Measurements from ENCODE around the gene TNRC6A.

The TNRC6A gene

GRCh38 chr16:24771132-24771778 lies 41.8 kb downstream of the TNRC6A start:
- Histone ChIP-seq H3K4me3 (ENCODE audit: insufficient read length, low read depth) (no peak overlapping the region), H3K27me3 (ENCODE audit: insufficient read depth, insufficient read length) (no peaks in the 10 kb centered on the region), H3K4me1 (ENCODE audit: insufficient read depth, insufficient read length) (no peaks in the 10 kb centered on the region), H3K9ac (ENCODE audit: insufficient read length, low read depth) (no peak overlapping the region), H3K36me3 (ENCODE audit: insufficient read depth, insufficient read length, low read length) (peaks cover 32% of the 10 kb centered on the region), H3K9me3 (ENCODE audit: insufficient read depth, low read length) (no peaks in the 10 kb centered on the region)
- DNase-seq (ENCODE audit: low read depth, low spot score) = no peak
- TF ChIP-seq YY1 (IDR thresholded peaks at IDR 0.05; ENCODE audit: insufficient read depth, insufficient read length) = no peak
- TF ChIP-seq ZNF274 (IDR thresholded peaks at IDR 0.05; ENCODE audit: low read depth, low read length) = no peak
- no peak for TF ChIP-seq SUZ12 (IDR thresholded peaks at IDR 0.05; ENCODE audit: extremely low read depth, insufficient read depth, insufficient read length)

GRCh38 chr16:24771779-24772157 lies 42.3 kb downstream of the TNRC6A start:
- Histone ChIP-seq H3K27me3 (ENCODE audit: insufficient read depth, insufficient read length) (no peaks in the 10 kb centered on the region), H3K4me3 (ENCODE audit: insufficient read length, low read depth) (no peak overlapping the region), H3K9me3 (ENCODE audit: insufficient read depth, low read length) (no peaks in the 10 kb centered on the region), H3K36me3 (ENCODE audit: insufficient read depth, insufficient read length, low read length) (peaks cover 36% of the 10 kb centered on the region), H3K4me1 (ENCODE audit: insufficient read depth, insufficient read length) (no peaks in the 10 kb centered on the region), H3K9ac (ENCODE audit: insufficient read length, low read depth) (no peak overlapping the region)
- DNase-seq (ENCODE audit: low read depth, low spot score) = no peak
- TF ChIP-seq SUZ12 (IDR thresholded peaks at IDR 0.05; ENCODE audit: extremely low read depth, insufficient read depth, insufficient read length) (no peak), ZNF274 (IDR thresholded peaks at IDR 0.05; ENCODE audit: low read depth, low read length) (no peak), YY1 (IDR thresholded peaks at IDR 0.05; ENCODE audit: insufficient read depth, insufficient read length) (no peak)

GRCh38 chr16:24773771-24774427 lies 44.4 kb downstream of the TNRC6A start:
- Histone ChIP-seq H3K4me3 (ENCODE audit: insufficient read length, low read depth) (no peak overlapping the region), H3K4me1 (ENCODE audit: insufficient read depth, insufficient read length) (no peaks in the 10 kb centered on the region), H3K9me3 (ENCODE audit: insufficient read depth, low read length) (no peaks in the 10 kb centered on the region), H3K27me3 (ENCODE audit: insufficient read depth, insufficient read length) (no peaks in the 10 kb centered on the region), H3K36me3 (ENCODE audit: insufficient read depth, insufficient read length, low read length) (peaks cover 51% of the 10 kb centered on the region), H3K9ac (ENCODE audit: insufficient read length, low read depth) (no peak overlapping the region)
- TF ChIP-seq ZNF274 (IDR thresholded peaks at IDR 0.05; ENCODE audit: low read depth, low read length) (no peak), SUZ12 (IDR thresholded peaks at IDR 0.05; ENCODE audit: extremely low read depth, insufficient read depth, insufficient read length) (no peak), YY1 (IDR thresholded peaks at IDR 0.05; ENCODE audit: insufficient read depth, insufficient read length) (no peak)
- DNase-seq (ENCODE audit: low read depth, low spot score) = no peak

- DNase-seq (ENCODE audit: low read depth, low spot score) = no peak
- no peak overlapping the region for H3K9ac ChIP-seq (ENCODE audit: insufficient read length, low read depth)
- no peaks in the 10 kb centered on the region for H3K4me1 ChIP-seq (ENCODE audit: insufficient read depth, insufficient read length)
- no peaks in the 10 kb centered on the region for H3K9me3 ChIP-seq (ENCODE audit: insufficient read depth, low read length)
- no peak overlapping the region for H3K4me3 ChIP-seq (ENCODE audit: insufficient read length, low read depth)
- no peaks in the 10 kb centered on the region for H3K27me3 ChIP-seq (ENCODE audit: insufficient read depth, insufficient read length)
- peaks cover 57% of the 10 kb centered on the region for H3K36me3 ChIP-seq (ENCODE audit: insufficient read depth, insufficient read length, low read length)
- TF ChIP-seq SUZ12 (IDR thresholded peaks at IDR 0.05; ENCODE audit: extremely low read depth, insufficient read depth, insufficient read length) (no peak), YY1 (IDR thresholded peaks at IDR 0.05; ENCODE audit: insufficient read depth, insufficient read length) (no peak), ZNF274 (IDR thresholded peaks at IDR 0.05; ENCODE audit: low read depth, low read length) (no peak)
These were observed 45.1 kb downstream of the TNRC6A start for GRCh38 chr16:24774510-24774909.

GRCh38 chr16:24775455-24775854 lies 46.0 kb downstream of the TNRC6A start:
- TF ChIP-seq SUZ12 (IDR thresholded peaks at IDR 0.05; ENCODE audit: extremely low read depth, insufficient read depth, insufficient read length) = no peak
- no peak for TF ChIP-seq YY1 (IDR thresholded peaks at IDR 0.05; ENCODE audit: insufficient read depth, insufficient read length)
- TF ChIP-seq ZNF274 (IDR thresholded peaks at IDR 0.05; ENCODE audit: low read depth, low read length) = no peak
- no peak overlapping the region for H3K9ac ChIP-seq (ENCODE audit: insufficient read length, low read depth)
- H3K4me1 ChIP-seq (ENCODE audit: insufficient read depth, insufficient read length) = no peaks in the 10 kb centered on the region
- DNase-seq (ENCODE audit: low read depth, low spot score) = no peak
- H3K36me3 ChIP-seq (ENCODE audit: insufficient read depth, insufficient read length, low read length) = peaks cover 65% of the 10 kb centered on the region
- no peaks in the 10 kb centered on the region for H3K27me3 ChIP-seq (ENCODE audit: insufficient read depth, insufficient read length)
- no peaks in the 10 kb centered on the region for H3K9me3 ChIP-seq (ENCODE audit: insufficient read depth, low read length)
- no peak overlapping the region for H3K4me3 ChIP-seq (ENCODE audit: insufficient read length, low read depth)

GRCh38 chr16:24776501-24777220 lies 47.2 kb downstream of the TNRC6A start:
- H3K4me1 ChIP-seq (ENCODE audit: insufficient read depth, insufficient read length) = no peaks in the 10 kb centered on the region
- H3K9me3 ChIP-seq (ENCODE audit: insufficient read depth, low read length) = no peaks in the 10 kb centered on the region
- TF ChIP-seq YY1 (IDR thresholded peaks at IDR 0.05; ENCODE audit: insufficient read depth, insufficient read length) = no peak
- no peak for TF ChIP-seq ZNF274 (IDR thresholded peaks at IDR 0.05; ENCODE audit: low read depth, low read length)
- TF ChIP-seq SUZ12 (IDR thresholded peaks at IDR 0.05; ENCODE audit: extremely low read depth, insufficient read depth, insufficient read length) = no peak
- no peak overlapping the region for H3K9ac ChIP-seq (ENCODE audit: insufficient read length, low read depth)
- no peak for DNase-seq (ENCODE audit: low read depth, low spot score)
- no peak overlapping the region for H3K4me3 ChIP-seq (ENCODE audit: insufficient read length, low read depth)
- peaks cover 73% of the 10 kb centered on the region for H3K36me3 ChIP-seq (ENCODE audit: insufficient read depth, insufficient read length, low read length)
- no peaks in the 10 kb centered on the region for H3K27me3 ChIP-seq (ENCODE audit: insufficient read depth, insufficient read length)

- H3K4me3 ChIP-seq (ENCODE audit: insufficient read length, low read depth) = no peak overlapping the region
- H3K9ac ChIP-seq (ENCODE audit: insufficient read length, low read depth) = no peak overlapping the region
- DNase-seq (ENCODE audit: low read depth, low spot score) = no peak
- H3K4me1 ChIP-seq (ENCODE audit: insufficient read depth, insufficient read length) = no peaks in the 10 kb centered on the region
- no peak for TF ChIP-seq YY1 (IDR thresholded peaks at IDR 0.05; ENCODE audit: insufficient read depth, insufficient read length)
- TF ChIP-seq ZNF274 (IDR thresholded peaks at IDR 0.05; ENCODE audit: low read depth, low read length) = no peak
- no peak for TF ChIP-seq SUZ12 (IDR thresholded peaks at IDR 0.05; ENCODE audit: extremely low read depth, insufficient read depth, insufficient read length)
- peaks cover 75% of the 10 kb centered on the region for H3K36me3 ChIP-seq (ENCODE audit: insufficient read depth, insufficient read length, low read length)
- H3K27me3 ChIP-seq (ENCODE audit: insufficient read depth, insufficient read length) = no peaks in the 10 kb centered on the region
- H3K9me3 ChIP-seq (ENCODE audit: insufficient read depth, low read length) = no peaks in the 10 kb centered on the region
These were observed 49.2 kb downstream of the TNRC6A start for GRCh38 chr16:24778671-24779070.

Data from NT2/D1 (cell line).